GM23248 (cell line): ENCODE data around the gene MACROD2.

Experiments
- EZH2 ChIP-seq: fragments of 200-600 bp; sonication (generic); IDR thresholded peaks from 2 replicates; pipeline ENCODE4 v1.6.1; 2018; ENCODE audit warnings: antibody characterized with exemption, mild to moderate bottlenecking; ENCODE audit not compliant: insufficient read depth, poor library complexity, severe bottlenecking
- EZH2phosphoT487 ChIP-seq: fragments of 200-600 bp; sonication (generic); IDR thresholded peaks from 2 replicates; pipeline ENCODE4 v1.6.1; 2018; ENCODE audit warnings: antibody characterized with exemption, moderate library complexity, mild to moderate bottlenecking, low read depth; ENCODE audit not compliant: insufficient read depth

DNA sequence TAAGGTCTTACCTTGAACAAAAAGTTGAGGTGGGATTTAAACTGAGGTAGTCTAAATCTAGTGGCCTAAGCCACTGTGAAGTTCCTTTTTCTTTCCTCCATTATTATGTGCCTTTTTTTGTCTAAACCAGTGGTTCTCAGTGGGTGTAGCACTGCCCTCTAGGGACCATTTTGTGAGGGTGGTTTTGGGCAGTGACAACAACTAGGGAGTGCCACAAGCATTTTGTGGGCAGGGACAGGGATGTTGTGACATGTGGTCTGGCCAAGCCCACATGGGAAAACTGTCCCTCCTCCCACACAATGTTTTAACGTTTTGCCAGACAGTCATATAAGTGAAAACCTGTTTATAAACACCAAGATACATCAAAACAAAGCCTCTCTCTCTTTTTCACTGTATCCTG, 1241.5 kb downstream of the MACROD2 start:
- no peak for TF ChIP-seq EZH2
- no peak for TF ChIP-seq EZH2phosphoT487
